Endothelial cell of umbilical vein (primary cell): Measurements from ENCODE around the gene SBK1. TPM values are rescaled to one million over a fixed set of nuclear protein-coding genes. Genes with fewer than 3 reads are reported as not detected.

ENCODE experiments used
- BruUV-seq: library from RNA; stranded (reverse); fragments of 400-500 nt; replicated peaks from 2 replicates; lab custom pipeline; 2021; lab: Mats Ljungman, UMichigan
- CTCF ChIA-PET: fragments of 300-600, 350-600 bp; sonication (Branson Sonifier 250); formaldehyde crosslinking; loops from one replicate; lab custom pipeline; 2021; ENCODE audit warnings: antibody characterized with exemption, inconsistent platforms; lab: Charles Lee
- POLR2A ChIA-PET: fragments of 300-600, 350-600 bp; sonication (Branson Sonifier 250); formaldehyde crosslinking; loops from one replicate; lab custom pipeline; 2021; ENCODE audit warnings: antibody characterized with exemption, inconsistent platforms; lab: Charles Lee
- DNase-seq: peaks from one replicate; pipeline ENCODE4 v3.0.0-alpha.2; 2011; ENCODE audit warnings: low read depth, low spot score
- FAIRE-seq: peaks from 2 replicates; lab custom pipeline; 2011; peaks lifted over from hg19 to GRCh38; lab: Jason Lieb, UNC
- H2AFZ ChIP-seq: 2 replicates; pipeline ENCODE4 v1.6.0; 2012; ENCODE audit warnings: low read depth, low read length, control low read depth, inconsistent platforms
- H3K27ac ChIP-seq: 2 replicates; pipeline ENCODE4 v1.5.1; 2011; ENCODE audit warnings: low read depth, mild to moderate bottlenecking, control low read depth, low read length, moderate library complexity; ENCODE audit not compliant: insufficient read depth
- H3K27me3 ChIP-seq, 2 experiments: 2 replicates each; pipeline versions ENCODE4 v1.6.0 to v1.6.1; 2011; ENCODE audit warnings: low read length in 2 of 2, mixed read lengths in 1 of 2; ENCODE audit not compliant: control insufficient read depth in 2 of 2, insufficient read depth in 2 of 2
- H3K36me3 ChIP-seq, 2 experiments: 2 replicates in 1 of 2; 3 replicates in 1 of 2; pipeline ENCODE4 v1.5.1; 2011; ENCODE audit warnings: low read length in 2 of 2, mild to moderate bottlenecking in 1 of 2, moderate library complexity in 1 of 2; ENCODE audit not compliant: control insufficient read depth in 2 of 2, insufficient read depth in 2 of 2; ENCODE audit errors: extremely low read depth in 1 of 2
- H3K4me1 ChIP-seq: 3 replicates; pipeline ENCODE4 v1.5.1; 2011; ENCODE audit warnings: mild to moderate bottlenecking, low read length; ENCODE audit not compliant: control insufficient read depth, insufficient read depth; ENCODE audit errors: extremely low read depth
- H3K4me2 ChIP-seq: 2 replicates; pipeline ENCODE4 v1.6.1; 2011; ENCODE audit warnings: low read length, control low read depth, mixed read lengths; ENCODE audit not compliant: insufficient read depth
- H3K4me3 ChIP-seq, 3 experiments: fragments of 200-600 bp in 1 of 3; sonication (generic), shearing (Covaris generic) in 1 of 3; replicated peaks in 1 of 3; 2 replicates each; pipeline ENCODE4 v1.5.1; 2011 to 2016; ENCODE audit warnings: control low read depth in 3 of 3, low read length in 3 of 3, mild to moderate bottlenecking in 2 of 3, inconsistent platforms in 1 of 3, low read depth in 1 of 3, moderate library complexity in 1 of 3; ENCODE audit not compliant: insufficient read depth in 1 of 3
- H3K79me2 ChIP-seq: 2 replicates; pipeline ENCODE4 v1.6.0; 2012; ENCODE audit warnings: low read length, inconsistent platforms; ENCODE audit not compliant: control insufficient read depth, insufficient read depth
- H3K9ac ChIP-seq: replicated peaks from 2 replicates; pipeline ENCODE3; 2011; ENCODE audit warnings: low read length, control low read depth; ENCODE audit not compliant: insufficient read depth; ENCODE audit errors: extremely low read depth
- H3K9me1 ChIP-seq: replicated peaks from 3 replicates; pipeline ENCODE4 v1.6.0; 2011; ENCODE audit warnings: mild to moderate bottlenecking, low read length; ENCODE audit not compliant: control insufficient read depth, insufficient read depth; ENCODE audit errors: extremely low read depth
- H3K9me3 ChIP-seq: replicated peaks from 2 replicates; pipeline ENCODE4 v1.5.1; 2012; ENCODE audit warnings: low read length, inconsistent platforms; ENCODE audit not compliant: control insufficient read depth, insufficient read depth
- H4K20me1 ChIP-seq: replicated peaks from 2 replicates; pipeline ENCODE3; 2011; ENCODE audit warnings: mild to moderate bottlenecking, low read length; ENCODE audit not compliant: control insufficient read depth, insufficient read depth; ENCODE audit errors: extremely low read depth
- CTCF ChIP-seq, 2 donors: IDR thresholded peaks; 1 replicate in 1 of 2; 2 replicates in 1 of 2; pipeline ENCODE4 v1.5.1; 2011; ENCODE audit warnings: low read length in 2 of 2, mild to moderate bottlenecking in 2 of 2, moderate library complexity in 2 of 2, control low read depth in 1 of 2, inconsistent platforms in 1 of 2, low read depth in 1 of 2; ENCODE audit not compliant: insufficient read depth in 1 of 2; ENCODE audit errors: extremely low read depth in 1 of 2
- dilution Hi-C: fragments of 300-500 bp; cut with MboI; formaldehyde crosslinking; loops from one replicate; pipeline ENCODE4 v1.15.0; 2019; ENCODE audit warnings: low sequenced_read_pairs; ENCODE audit not compliant: extremely low pct_ligation_motif_present
- intact Hi-C: fragments of 100-400 bp; cut with micrococcal nuclease; formaldehyde crosslinking; loops from one replicate; pipeline ENCODE4 v1.10.0; 2022
- polyA plus RNA-seq, 4 experiments: library from polyadenylated mRNA; depleted of rRNA in 3 of 4; stranded (reverse) in 3 of 4; unstranded in 1 of 4; fragments of >200 nt; gene quantifications; 2 replicates each; pipeline versions ENCODE4 v1.2.1 to v1.2.3, GENCODE V29; 2011 to 2012; ENCODE audit warnings: missing spikeins in 1 of 4
- total RNA-seq: library from RNA; stranded (reverse); gene quantifications from 2 replicates; pipeline ENCODE4 v1.2.3, GENCODE V29; 2021

Gene SBK1
- total and polyA plus RNA-seq, 2 donors (not counting 3 experiments of a cell fraction or from before 2014, with no cell fraction given) = 0.19 to 0.51 TPM

- no peak for FAIRE-seq
- intact Hi-C loops = no loop called here
These were observed 5.6 kb downstream of the SBK1 start for GRCh38 chr16:28297784-28298510.

More at GRCh38 chr16:28297784-28298510, 5.6 kb downstream of the SBK1 start:
- Histone ChIP-seq H3K9ac (no peak overlapping the region), H3K4me3 (no peak overlapping the region), H3K4me2 (no peak overlapping the region), H3K9me1 (no peaks in the 10 kb centered on the region), H3K9me3 (no peaks in the 10 kb centered on the region), H3K27me3 (peaks cover 11 to 15% of the 10 kb centered on the region in 2 experiments), H3K4me1 (no peaks in the 10 kb centered on the region), H3K79me2 (no peaks in the 10 kb centered on the region), H3K36me3 (no peaks in the 10 kb centered on the region), H3K27ac (no peak overlapping the region), H4K20me1 (no peaks in the 10 kb centered on the region), H2AFZ (no peak overlapping the region)
- dilution Hi-C loops = no loop called here
- no peak for TF ChIP-seq CTCF (IDR thresholded peaks at IDR 0.05; ENCODE audit: extremely low read depth in 1 of 2, insufficient read depth in 1 of 2, low read depth in 1 of 2, low read length in 2 of 2)
- ChIA-PET POLR2A (no interaction called here), CTCF (interaction anchor here (0.7 to 3.5 kb wide), 3 partner anchors 16 to 19 kb away, joined by 3 to 9 read pairs (median 3); no protein-coding TSS in a partner anchor)
- BruUV-seq = no TSS peak
- DNase-seq = no peak
